ENCODE results near the gene TAF3. TPM values are rescaled to one million over a fixed set of nuclear protein-coding genes. Genes with fewer than 3 reads are reported as not detected.

The TAF3 gene
- total RNA-seq, 4 donors from 2014 or later = 5.6 to 12.9 (median 8.3) TPM

DNA sequence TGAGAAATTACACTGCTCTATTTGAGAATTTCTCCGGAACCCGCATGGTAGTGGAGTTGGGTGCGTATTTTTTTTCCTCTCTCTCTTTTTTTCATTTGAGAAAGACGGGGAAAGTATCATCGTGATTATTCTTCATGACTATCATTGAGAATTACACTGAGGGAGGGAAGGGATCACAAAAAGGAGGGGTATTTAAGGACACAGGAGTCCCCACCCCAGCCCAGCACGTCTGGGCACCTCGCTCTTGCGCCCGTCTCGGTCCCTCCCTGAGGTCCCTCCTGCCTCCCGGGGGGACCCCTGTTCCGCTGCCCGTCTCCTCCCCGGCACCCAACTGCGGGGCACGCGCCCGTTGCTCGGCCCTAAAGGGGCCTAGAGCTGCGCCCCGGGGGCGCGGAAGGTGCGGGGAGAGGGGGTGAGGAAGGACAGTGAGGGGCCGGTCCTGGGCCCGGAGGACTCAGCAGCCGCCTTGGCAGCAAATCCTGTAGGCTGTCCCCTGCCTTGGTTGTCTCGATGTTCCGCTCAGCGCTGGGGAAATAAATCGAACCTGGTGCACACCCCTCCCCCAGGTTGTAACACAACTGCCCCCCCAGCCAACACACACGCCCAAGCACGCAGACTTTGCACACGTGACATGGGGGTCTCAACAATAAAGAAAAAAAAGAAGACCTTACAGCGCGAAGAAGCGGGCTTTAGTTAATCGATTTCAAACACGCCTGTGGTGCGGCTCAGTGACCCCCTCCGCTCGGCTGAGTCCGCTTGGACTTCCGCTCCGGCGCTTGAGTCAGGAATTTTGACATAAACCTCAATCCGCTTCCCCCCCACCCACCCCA lies 217.6 kb downstream of the TAF3 start:
- TF ChIP-seq CTCF (IDR thresholded peaks at IDR 0.05; ENCODE audit: low read depth) = no peak

GRCh38 chr10:8036506-8037198 lies 218.3 kb downstream of the TAF3 start:
- no peak for TF ChIP-seq CTCF (IDR thresholded peaks at IDR 0.05; ENCODE audit: low read depth)

- TF ChIP-seq CTCF (IDR thresholded peaks at IDR 0.05; ENCODE audit: low read depth) = no peak
These were observed 219.0 kb downstream of the TAF3 start for GRCh38 chr10:8037199-8037801.

GRCh38 chr10:8037941-8038894 lies 219.9 kb downstream of the TAF3 start:
- no peak for TF ChIP-seq CTCF (IDR thresholded peaks at IDR 0.05; ENCODE audit: low read depth)

DNA sequence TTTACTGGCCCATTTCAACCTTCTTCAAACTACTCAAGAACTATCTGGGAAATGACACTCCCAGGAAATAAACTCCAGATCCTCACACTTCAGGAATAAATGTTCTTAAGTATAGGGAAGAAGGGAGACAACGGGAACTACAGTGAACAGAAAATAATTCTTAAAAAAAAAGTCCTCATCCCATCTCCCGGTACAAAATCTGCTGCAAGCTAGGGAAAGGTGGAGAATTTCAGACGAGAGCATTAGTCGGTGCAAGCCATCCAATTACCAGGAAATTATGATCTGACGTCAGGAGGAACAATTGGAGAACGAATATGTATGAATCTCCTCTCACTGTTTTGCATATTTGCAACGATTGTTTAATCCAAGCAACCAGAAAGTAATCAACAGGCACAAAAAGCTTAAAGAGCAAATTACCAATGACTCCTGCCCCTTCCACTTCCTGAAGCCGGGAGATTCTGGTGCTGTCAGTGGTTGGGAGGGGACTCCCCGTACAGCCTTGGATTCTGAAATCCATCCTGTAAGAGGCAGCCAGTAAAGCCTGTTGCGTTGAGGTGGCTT lies 221.1 kb downstream of the TAF3 start:
- no peak for TF ChIP-seq CTCF (IDR thresholded peaks at IDR 0.05; ENCODE audit: low read depth)

GRCh38 chr10:8040651-8041050 lies 222.3 kb downstream of the TAF3 start:
- TF ChIP-seq CTCF (IDR thresholded peaks at IDR 0.05; ENCODE audit: low read depth) = no peak

Data from subcutaneous adipose tissue (tissue), 4 donors.